H9 (cell line): ENCODE measurements around the gene ZNRF3. TPM values are rescaled to one million over a fixed set of nuclear protein-coding genes. Genes with fewer than 3 reads are reported as not detected.

Experiments
- DNase-seq: peaks from one replicate; pipeline ENCODE4 v3.0.0-alpha.2; 2017
- H2AFZ ChIP-seq: one replicate; pipeline ENCODE4 v1.6.1; 2013; ENCODE audit warnings: mild to moderate bottlenecking, low read length, control low read depth, moderate library complexity
- H2AK5ac ChIP-seq: 2 replicates; pipeline ENCODE4 v1.6.1; 2013; ENCODE audit warnings: low read length, control low read depth, mixed read lengths; ENCODE audit not compliant: insufficient read length
- H2BK120ac ChIP-seq: one replicate; pipeline ENCODE4 v1.6.1; 2013; ENCODE audit warnings: low read depth, mild to moderate bottlenecking, low read length, control low read depth, inconsistent platforms; ENCODE audit not compliant: poor library complexity, severe bottlenecking
- H2BK12ac ChIP-seq: 2 replicates; pipeline ENCODE4 v1.6.1; 2013; ENCODE audit warnings: low read length, control low read depth, mixed read lengths, low read depth; ENCODE audit not compliant: insufficient read length
- H2BK15ac ChIP-seq: 2 replicates; pipeline ENCODE4 v1.6.1; 2013; ENCODE audit warnings: low read depth, low read length, control low read depth
- H2BK20ac ChIP-seq: one replicate; pipeline ENCODE4 v1.6.1; 2013; ENCODE audit warnings: low read depth, mild to moderate bottlenecking, low read length, control low read depth, inconsistent platforms; ENCODE audit not compliant: poor library complexity, severe bottlenecking
- H2BK5ac ChIP-seq: 2 replicates; pipeline ENCODE4 v1.6.1; 2013; ENCODE audit warnings: low read length, control low read depth, mixed read lengths; ENCODE audit not compliant: insufficient read length
- H3K14ac ChIP-seq: 2 replicates; pipeline ENCODE4 v1.6.1; 2013; ENCODE audit warnings: low read length, control low read depth; ENCODE audit not compliant: insufficient read depth
- H3K18ac ChIP-seq: 2 replicates; pipeline ENCODE4 v1.6.1; 2013; ENCODE audit warnings: low read depth, mild to moderate bottlenecking, mixed read lengths, low read length, control low read depth; ENCODE audit not compliant: insufficient read length
- H3K23ac ChIP-seq: 2 replicates; pipeline ENCODE4 v1.6.1; 2013; ENCODE audit warnings: low read length, control low read depth, mixed read lengths, low read depth; ENCODE audit not compliant: insufficient read length
- H3K23me2 ChIP-seq: 2 replicates; pipeline ENCODE4 v1.6.1; 2013; ENCODE audit warnings: low read depth, mild to moderate bottlenecking, mixed read lengths, low read length, control low read depth; ENCODE audit not compliant: insufficient read length, poor library complexity, severe bottlenecking
- H3K27ac ChIP-seq: 2 replicates; pipeline ENCODE4 v1.5.1; 2013; ENCODE audit warnings: low read length, control low read depth, mixed read lengths, low read depth; ENCODE audit not compliant: insufficient read length
- H3K27me3 ChIP-seq: 2 replicates; pipeline ENCODE4 v1.6.1; 2013; ENCODE audit warnings: low read length, control low read depth, inconsistent platforms; ENCODE audit not compliant: insufficient read depth
- H3K4ac ChIP-seq: 2 replicates; pipeline ENCODE4 v1.6.1; 2013; ENCODE audit warnings: low read depth, mild to moderate bottlenecking, control low read depth, inconsistent platforms, low read length, moderate library complexity
- H3K4me1 ChIP-seq: 2 replicates; pipeline ENCODE4 v1.6.1; 2013; ENCODE audit warnings: low read length, control low read depth, inconsistent platforms; ENCODE audit not compliant: insufficient read depth
- H3K4me2 ChIP-seq: 2 replicates; pipeline ENCODE4 v1.6.1; 2013; ENCODE audit warnings: low read length, control low read depth, mixed read lengths; ENCODE audit not compliant: insufficient read length, insufficient read depth
- H3K56ac ChIP-seq: 2 replicates; pipeline ENCODE4 v1.6.1; 2013; ENCODE audit warnings: low read depth, mild to moderate bottlenecking, mixed read lengths, low read length, control low read depth; ENCODE audit not compliant: insufficient read length
- H3K79me1 ChIP-seq: 2 replicates; pipeline ENCODE4 v1.6.1; 2013; ENCODE audit warnings: low read depth, mild to moderate bottlenecking, moderate library complexity, low read length, control low read depth, inconsistent platforms; ENCODE audit not compliant: insufficient read depth, poor library complexity, severe bottlenecking
- H3K79me2 ChIP-seq: 2 replicates; pipeline ENCODE4 v1.6.1; 2013; ENCODE audit warnings: low read length, control low read depth, inconsistent platforms; ENCODE audit not compliant: insufficient read depth
- H3K9ac ChIP-seq: 2 replicates; pipeline ENCODE4 v1.6.1; 2013; ENCODE audit warnings: low read length, control low read depth, mixed read lengths; ENCODE audit not compliant: insufficient read length; ENCODE audit errors: extremely low read depth
- H3K9me3 ChIP-seq: one replicate; pipeline ENCODE4 v1.6.1; 2013; ENCODE audit warnings: low read depth, low read length, inconsistent platforms; ENCODE audit not compliant: control insufficient read depth
- H3T11ph ChIP-seq: one replicate; pipeline ENCODE4 v1.6.1; 2013; ENCODE audit warnings: mild to moderate bottlenecking, low read length, control low read depth, inconsistent platforms
- H4K20me1 ChIP-seq: one replicate; pipeline ENCODE4 v1.6.1; 2013; ENCODE audit not compliant: control insufficient read depth, insufficient read length, insufficient read depth
- H4K5ac ChIP-seq: 2 replicates; pipeline ENCODE4 v1.6.1; 2013; ENCODE audit warnings: low read depth, mild to moderate bottlenecking, mixed read lengths, low read length, control low read depth; ENCODE audit not compliant: insufficient read length
- H4K8ac ChIP-seq: replicated peaks from 2 replicates; pipeline ENCODE4 v1.6.1; 2013; ENCODE audit warnings: low read length, control low read depth, mixed read lengths, low read depth; ENCODE audit not compliant: insufficient read length
- H4K91ac ChIP-seq: 2 replicates; pipeline ENCODE4 v1.6.1; 2013; ENCODE audit warnings: low read depth, mild to moderate bottlenecking, moderate library complexity, mixed read lengths, low read length, control low read depth; ENCODE audit not compliant: insufficient read length
- H3K27ac Mint-ChIP-seq, 3 experiments: 2 replicates in 2 of 3; 3 replicates in 1 of 3; pipeline ENCODE4 v1.8.0; 2020 to 2021; ENCODE audit warnings: mixed read lengths in 3 of 3, mild to moderate bottlenecking in 1 of 3, moderate library complexity in 1 of 3
- H3K27me3 Mint-ChIP-seq: 2 replicates; pipeline ENCODE4 v1.8.0; 2021; ENCODE audit warnings: low read depth, mild to moderate bottlenecking, moderate library complexity, mixed read lengths
- H3K36me3 Mint-ChIP-seq, 3 experiments: 2 replicates in 2 of 3; 3 replicates in 1 of 3; pipeline ENCODE4 v1.8.0; 2020 to 2021; ENCODE audit warnings: low read depth in 3 of 3, mixed read lengths in 3 of 3; ENCODE audit not compliant: insufficient read depth in 1 of 3
- H3K4me1 Mint-ChIP-seq, 2 experiments: 2 replicates each; pipeline ENCODE4 v1.8.0; 2020; ENCODE audit warnings: mixed read lengths in 2 of 2
- H3K4me3 Mint-ChIP-seq, 2 experiments: 2 replicates in 1 of 2; 3 replicates in 1 of 2; pipeline ENCODE4 v1.8.0; 2020 to 2021; ENCODE audit warnings: mild to moderate bottlenecking in 2 of 2, mixed read lengths in 2 of 2, moderate library complexity in 1 of 2
- H3K9me3 Mint-ChIP-seq, 2 experiments: 2 replicates in 1 of 2; 3 replicates in 1 of 2; pipeline ENCODE4 v1.8.0; 2020; ENCODE audit warnings: mild to moderate bottlenecking in 2 of 2, mixed read lengths in 2 of 2, moderate library complexity in 1 of 2
- WGBS: extraction: QIAGEN DNeasy Blood & Tissue Kit; methylation state at CpG from one replicate; pipeline ENCODE4 v1.1.7; 2013; ENCODE audit warnings: missing lambda C conversion rate, low lambda C conversion rate, mixed read lengths; ENCODE audit not compliant: insufficient read length; ENCODE audit errors: extremely low coverage; 5-methylcytosine and 5-hydroxymethylcytosine counted together
- total RNA-seq: library from RNA; stranded (reverse); gene quantifications from 2 replicates; pipeline ENCODE4 v1.2.1, GENCODE V29; 2021
- TF ChIP-seq, protein P1 (sequence below): fragments of 200-600 bp; sonication (generic); conservative IDR thresholded peaks from 3 replicates; pipeline ENCODE4 v1.8.0; 2021; ENCODE audit warnings: antibody characterized with exemption, mild to moderate bottlenecking

The ZNRF3 gene
- total RNA-seq, 1 experiment from 2014 or later: 20.6 TPM

DNA sequence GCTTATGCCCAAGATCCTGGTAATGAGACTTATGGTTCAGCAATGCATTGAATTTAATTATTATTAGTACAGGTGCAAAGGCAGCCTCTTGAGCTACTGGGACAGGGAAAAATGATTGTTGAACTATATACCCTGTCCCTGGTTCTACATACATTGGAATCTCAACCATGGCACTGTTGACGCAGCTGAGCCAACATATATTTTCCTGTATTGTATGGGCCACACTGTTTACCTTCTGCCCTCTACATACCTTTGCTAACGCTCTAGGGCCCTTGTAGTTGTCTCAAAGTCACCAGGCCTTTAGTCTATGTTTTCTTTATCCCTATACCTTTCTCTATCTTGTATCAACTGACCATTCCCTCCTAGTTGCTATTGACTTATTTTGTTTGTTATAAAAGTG lies 212.1 kb downstream of the ZNRF3 start:
- no peaks in the 10 kb centered on the region for H3K27me3 Mint-ChIP-seq
- Histone ChIP-seq H3K4me2 (no peak overlapping the region), H2BK5ac (no peak overlapping the region), H3K23ac (no peak overlapping the region), H4K5ac (no peak overlapping the region), H3K18ac (no peak overlapping the region), H4K91ac (no peak overlapping the region), H2BK12ac (no peak overlapping the region), H2BK15ac (no peak overlapping the region), H3T11ph (no peak overlapping the region), H2BK120ac (no peak overlapping the region), H3K4ac (no peak overlapping the region), H3K27ac (no peak overlapping the region), H4K8ac (no peak overlapping the region), H3K4me1 (peaks cover 4% of the 10 kb centered on the region; the same call in 1 of the 2 replicates), H3K27me3 (no peaks in the 10 kb centered on the region), H3K56ac (no peak overlapping the region), H3K79me2 (no peaks in the 10 kb centered on the region), H3K9me3 (no peaks in the 10 kb centered on the region), H3K79me1 (no peaks in the 10 kb centered on the region), H3K14ac (no peak overlapping the region), H2AK5ac (no peak overlapping the region), H2AFZ (no peak overlapping the region), H4K20me1 (no peaks in the 10 kb centered on the region), H2BK20ac (no peak overlapping the region), H3K23me2 (no peaks in the 10 kb centered on the region), H3K9ac (no peak overlapping the region)
- no peak overlapping the region for H3K27ac Mint-ChIP-seq
- no peak overlapping the region for H3K4me3 Mint-ChIP-seq
- no peak for DNase-seq
- H3K9me3 Mint-ChIP-seq: no peaks in the 10 kb centered on the region
- TF ChIP-seq, protein P1, sequence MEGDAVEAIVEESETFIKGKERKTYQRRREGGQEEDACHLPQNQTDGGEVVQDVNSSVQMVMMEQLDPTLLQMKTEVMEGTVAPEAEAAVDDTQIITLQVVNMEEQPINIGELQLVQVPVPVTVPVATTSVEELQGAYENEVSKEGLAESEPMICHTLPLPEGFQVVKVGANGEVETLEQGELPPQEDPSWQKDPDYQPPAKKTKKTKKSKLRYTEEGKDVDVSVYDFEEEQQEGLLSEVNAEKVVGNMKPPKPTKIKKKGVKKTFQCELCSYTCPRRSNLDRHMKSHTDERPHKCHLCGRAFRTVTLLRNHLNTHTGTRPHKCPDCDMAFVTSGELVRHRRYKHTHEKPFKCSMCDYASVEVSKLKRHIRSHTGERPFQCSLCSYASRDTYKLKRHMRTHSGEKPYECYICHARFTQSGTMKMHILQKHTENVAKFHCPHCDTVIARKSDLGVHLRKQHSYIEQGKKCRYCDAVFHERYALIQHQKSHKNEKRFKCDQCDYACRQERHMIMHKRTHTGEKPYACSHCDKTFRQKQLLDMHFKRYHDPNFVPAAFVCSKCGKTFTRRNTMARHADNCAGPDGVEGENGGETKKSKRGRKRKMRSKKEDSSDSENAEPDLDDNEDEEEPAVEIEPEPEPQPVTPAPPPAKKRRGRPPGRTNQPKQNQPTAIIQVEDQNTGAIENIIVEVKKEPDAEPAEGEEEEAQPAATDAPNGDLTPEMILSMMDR: no peak
- H3K36me3 Mint-ChIP-seq: peaks cover 0 to 6% (median 4%) of the 10 kb centered on the region in 3 experiments; a peak in 3 of 7 replicates
- H3K4me1 Mint-ChIP-seq: peaks cover 17 to 26% of the 10 kb centered on the region in 2 experiments
- WGBS: no CpG with 5 or more reads among the region's 2 CpGs
